A172 (cell line): ENCODE measurements around the gene TCF12. TPM values are rescaled to one million over a fixed set of nuclear protein-coding genes. Genes with fewer than 3 reads are reported as not detected.

Source experiments
- DNase-seq: peaks from one replicate; pipeline ENCODE4 v3.0.0-alpha.2; 2015; ENCODE audit warnings: low spot score
- total RNA-seq: library from RNA; depleted of rRNA; stranded (reverse); fragments of >200 nt; shearing (Covaris generic); gene quantifications from 2 replicates; pipeline ENCODE4 v1.2.3, GENCODE V29; 2014

Gene TCF12
- total RNA-seq, 1 experiment from 2014 or later = 133 TPM

DNA sequence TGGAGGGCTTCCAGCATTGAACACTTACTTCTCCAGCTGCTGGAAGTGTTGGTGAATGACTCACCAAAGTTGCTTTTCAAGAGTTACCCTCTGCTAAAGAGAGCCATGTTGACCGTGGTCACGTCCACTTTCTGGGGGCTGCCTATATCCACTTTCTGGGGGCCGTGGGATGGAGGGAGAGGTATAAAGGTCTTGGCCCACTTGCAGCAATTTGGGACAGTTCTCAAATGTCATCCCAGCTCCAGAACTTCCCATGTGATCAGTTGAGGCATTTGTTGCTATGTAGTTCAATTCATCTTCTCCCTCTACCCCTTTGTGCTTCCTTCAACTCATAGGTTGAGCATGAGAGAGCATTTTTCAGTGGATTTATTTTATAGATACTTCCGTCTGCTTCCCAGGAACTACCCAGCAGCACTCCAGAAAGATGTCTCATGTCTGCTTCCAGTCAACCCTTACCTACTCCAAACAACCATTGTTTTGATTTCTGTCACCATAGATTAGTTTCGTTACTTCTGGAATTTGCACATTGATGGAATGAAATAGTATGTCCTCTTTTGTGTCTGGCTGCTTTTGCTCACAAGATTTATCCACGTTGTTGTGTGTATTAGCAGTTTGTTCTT is 130.6 kb downstream of the TCF12 start:
- DNase-seq = no peak

DNA sequence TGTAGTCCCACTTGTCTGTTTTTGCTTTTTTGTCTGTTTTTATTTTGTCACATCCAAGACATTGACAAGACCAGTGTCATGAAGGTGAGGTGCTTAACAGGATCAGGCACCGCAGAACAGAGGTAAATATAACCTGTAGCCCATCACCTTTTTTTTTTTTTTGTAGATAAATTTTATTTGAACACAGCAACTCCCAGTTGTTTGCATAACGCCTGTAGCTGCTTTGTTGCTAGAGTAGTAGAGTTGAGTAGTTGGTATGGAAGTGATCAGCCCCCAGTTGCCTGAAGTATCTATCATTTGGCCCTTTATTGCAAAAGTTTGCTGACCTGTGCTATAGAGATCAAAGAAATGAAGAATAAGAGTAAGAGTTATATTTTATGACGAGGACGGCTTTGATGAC is 135.0 kb downstream of the TCF12 start:
- DNase-seq = no peak

DNA sequence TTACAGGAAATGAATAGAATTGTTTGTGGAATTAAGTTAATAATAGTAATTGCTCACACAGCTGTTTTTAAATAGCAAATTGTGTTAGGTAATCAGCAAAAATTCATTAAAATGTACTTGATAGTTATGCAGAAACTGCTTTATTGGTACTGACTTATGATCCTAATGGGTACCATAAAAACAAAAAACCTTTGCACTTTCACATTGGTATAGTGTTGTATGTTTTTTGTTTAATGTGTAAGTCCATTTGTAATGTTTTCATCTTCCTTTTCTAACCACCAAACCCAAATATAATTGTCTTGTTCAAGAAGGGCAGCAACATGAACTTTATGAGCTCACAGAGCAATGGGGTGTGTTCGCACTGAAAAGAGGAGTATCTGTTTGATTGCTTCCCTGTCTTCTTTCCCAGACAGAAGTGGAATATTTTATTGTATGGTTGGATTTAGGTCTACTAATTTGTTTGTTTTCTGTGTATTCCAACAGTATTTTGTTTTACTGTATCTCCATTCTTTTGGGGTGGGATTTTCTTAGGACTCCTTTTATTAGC is 135.8 kb downstream of the TCF12 start:
- no peak for DNase-seq

DNA sequence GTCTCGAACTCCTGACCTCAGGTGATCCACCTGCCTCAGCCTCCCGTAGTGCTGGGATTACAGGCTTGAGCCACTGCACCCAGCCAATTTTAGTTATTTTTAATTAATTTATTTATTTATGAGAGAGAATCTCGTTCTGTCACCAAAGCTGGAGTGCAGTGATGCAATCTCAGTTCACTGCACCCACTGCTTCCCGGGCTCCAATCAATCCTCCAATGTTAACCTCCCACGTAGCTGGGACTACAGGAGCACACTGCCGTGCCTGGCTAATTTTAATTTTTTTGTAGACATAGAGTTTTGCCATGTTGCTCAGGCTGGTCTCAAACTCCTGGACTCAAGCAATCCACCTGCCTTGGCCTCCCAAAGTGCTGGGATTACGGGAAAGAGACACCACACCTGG is 137.9 kb downstream of the TCF12 start:
- DNase-seq = no peak

DNA sequence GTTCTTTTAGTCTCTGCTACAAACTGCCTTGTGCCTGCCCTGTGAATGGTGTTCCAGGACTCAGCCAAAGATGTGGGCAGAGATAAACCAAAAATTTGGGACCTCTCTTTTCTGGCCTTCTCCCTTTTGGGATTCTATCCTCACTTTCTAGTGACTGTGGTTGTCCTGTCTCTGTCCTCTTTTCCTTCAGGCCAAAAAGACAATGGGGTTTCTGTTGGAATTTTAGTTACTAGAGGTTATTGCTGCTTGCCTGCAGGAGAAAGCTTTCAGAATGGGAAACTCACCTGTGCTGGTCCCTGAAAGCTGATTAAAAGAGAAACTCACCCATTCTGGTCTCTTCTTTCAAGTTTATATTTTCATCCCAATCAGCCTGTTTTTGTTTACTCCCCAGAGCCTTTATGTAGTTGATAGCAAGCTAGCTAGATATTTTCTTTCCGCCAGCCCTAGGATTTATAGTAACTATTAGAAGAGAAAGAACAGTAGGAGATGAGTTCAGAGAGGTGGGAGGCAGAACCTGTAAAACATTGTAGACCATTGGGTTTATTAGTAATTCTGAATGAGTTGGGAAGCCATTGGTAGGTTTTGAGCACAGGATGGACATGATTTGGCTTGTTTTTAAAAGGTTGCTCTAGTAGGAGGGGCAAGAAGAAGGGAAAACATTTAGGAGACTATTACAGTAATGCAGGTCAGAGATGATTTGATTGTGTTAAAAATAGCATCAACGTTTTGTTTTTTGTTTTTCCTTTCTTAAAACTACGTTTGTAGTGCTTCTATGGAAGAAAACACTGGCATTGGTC is 138.9 kb downstream of the TCF12 start:
- no peak for DNase-seq

DNA sequence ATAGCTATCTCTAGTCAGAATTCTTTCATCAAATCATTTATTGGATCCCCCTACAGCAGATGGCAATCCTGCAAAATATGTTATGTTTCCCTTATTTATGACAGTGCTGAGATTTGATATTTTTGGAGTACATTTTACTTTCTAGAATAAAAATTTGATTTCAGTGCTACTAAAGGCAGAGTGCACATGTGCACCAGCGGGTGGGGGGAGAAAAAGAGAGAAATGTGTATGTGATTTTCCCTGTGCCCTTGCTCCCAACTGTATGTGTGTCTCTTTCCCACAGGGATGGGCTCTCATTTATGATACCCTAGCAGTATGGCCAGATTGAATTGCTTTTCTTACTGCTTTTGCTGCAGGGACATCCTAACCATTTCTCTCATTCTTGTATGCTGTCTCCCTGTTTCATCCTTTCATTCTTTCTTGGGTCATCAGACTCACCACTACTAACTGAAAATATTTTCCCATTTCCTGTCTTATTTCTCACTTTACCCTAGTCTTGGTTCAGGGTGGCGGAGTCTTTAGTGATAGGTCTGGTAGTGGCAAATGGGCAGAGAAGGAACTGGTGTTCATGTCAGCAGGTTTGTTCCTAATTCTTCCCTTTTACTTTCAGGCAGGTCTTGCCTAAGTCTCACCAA is 140.7 kb downstream of the TCF12 start:
- no peak for DNase-seq

DNA sequence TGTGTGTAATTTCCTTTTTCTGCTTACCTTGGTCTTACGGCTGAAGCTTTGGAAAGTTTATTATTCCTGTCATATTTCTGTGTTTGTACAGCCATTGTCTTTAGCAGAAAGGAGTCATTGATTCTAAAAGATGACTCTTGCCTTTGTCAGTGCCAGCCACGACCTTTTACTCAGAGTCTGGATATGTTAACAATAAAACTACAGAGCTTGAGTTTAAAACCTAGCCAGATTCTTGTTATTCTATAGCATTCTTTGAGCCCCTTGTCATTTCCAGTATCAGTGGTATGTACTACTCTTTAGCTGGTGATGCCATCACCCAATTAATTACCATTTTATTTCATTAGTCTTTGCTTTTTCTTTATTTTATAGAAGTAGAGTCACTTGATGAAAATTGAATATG is 142.4 kb downstream of the TCF12 start:
- DNase-seq = peak; percentile 75

DNA sequence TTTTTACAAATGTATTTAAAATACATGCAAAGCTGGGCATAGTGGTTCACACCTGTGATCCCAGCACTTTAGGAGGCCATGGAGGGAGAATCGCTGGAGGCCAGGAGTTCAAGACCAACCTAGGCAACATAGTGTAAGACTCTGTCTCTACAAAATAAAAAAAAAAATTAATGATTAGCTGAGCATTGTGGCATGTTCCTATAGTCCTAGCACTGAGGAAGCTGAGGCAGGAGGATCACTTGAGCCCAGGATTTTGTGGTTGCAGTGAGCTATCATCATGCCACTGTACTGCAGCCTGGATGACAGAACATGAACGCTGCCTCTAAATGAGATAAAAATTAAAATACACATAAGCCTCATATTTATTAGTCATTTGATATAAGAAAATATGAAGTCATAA is 142.8 kb downstream of the TCF12 start:
- no peak for DNase-seq

DNA sequence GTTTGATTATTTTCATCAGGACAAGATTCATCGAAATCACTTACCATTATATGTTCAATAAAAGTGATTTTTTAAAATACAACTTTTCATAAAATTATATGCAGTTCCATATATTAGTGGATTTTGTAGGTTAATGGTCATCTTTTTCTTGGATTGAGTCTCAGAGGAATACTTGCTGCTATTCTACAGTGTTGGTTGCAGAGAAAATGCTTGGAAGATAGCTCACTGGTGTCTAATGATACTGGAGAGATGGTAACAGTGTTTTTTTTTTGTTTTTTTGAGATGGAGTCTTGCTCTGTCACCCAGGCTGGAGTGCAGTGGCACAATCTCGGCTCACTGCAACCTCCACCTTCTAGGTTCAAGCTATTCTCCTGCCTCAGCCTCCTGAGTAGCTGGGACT is 143.3 kb downstream of the TCF12 start:
- no peak for DNase-seq

DNA sequence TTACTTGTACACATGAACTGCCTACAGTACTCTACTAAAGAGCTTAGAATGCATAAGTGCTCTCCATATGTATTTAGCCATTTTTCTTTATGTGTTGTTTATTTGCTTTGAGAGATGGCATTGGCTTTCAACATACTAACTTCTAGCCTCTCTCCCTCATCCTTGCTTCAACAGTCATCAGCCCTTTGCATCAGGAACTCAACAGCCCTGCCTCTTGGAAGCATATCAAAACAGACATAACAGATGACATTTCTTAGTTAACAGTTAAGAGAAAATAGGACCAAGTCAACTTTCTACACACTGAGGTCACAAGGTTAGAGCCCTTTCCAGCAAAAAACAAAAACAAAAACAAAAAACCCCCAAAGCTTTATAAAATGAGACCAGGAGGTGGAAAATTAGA is 145.6 kb downstream of the TCF12 start:
- no peak for DNase-seq

DNA sequence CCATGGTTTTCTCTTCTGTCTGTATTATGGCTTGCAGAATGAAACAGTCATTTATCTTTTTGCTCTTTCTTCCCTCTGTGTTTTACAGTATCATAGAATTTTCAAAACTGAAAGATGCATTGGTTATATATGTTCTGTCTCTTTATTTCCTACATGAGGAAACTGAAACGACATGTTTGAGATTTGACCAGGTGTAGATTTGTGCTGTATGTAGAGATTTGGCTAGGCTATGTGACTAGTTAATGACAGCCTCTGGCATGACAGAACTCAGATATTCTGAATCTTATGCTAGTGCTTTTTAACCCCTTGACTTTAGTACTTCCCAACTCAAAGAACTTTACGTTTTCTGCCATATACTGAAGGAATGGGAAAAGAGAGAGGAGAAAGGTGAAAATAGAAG is 151.0 kb downstream of the TCF12 start:
- no peak for DNase-seq

DNA sequence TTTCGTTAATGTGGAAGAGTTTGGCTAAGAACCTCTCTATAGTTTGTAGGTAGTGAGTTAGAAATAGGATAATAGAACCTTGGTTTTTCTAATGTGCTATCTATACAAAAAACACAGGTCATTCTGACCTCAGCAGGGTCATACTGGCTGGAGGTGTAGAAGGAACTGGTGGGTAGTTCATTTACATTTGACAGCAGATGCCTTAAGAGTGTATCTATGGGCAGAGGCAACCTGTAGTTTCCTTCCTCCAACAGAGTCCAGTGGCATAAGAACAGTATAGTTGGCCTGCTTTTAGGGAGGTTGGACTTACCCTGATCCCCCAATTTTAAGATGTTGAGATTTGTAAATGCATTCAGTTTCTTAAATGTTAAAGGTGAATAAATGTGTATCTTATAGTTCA is 152.2 kb downstream of the TCF12 start:
- DNase-seq = no peak

DNA sequence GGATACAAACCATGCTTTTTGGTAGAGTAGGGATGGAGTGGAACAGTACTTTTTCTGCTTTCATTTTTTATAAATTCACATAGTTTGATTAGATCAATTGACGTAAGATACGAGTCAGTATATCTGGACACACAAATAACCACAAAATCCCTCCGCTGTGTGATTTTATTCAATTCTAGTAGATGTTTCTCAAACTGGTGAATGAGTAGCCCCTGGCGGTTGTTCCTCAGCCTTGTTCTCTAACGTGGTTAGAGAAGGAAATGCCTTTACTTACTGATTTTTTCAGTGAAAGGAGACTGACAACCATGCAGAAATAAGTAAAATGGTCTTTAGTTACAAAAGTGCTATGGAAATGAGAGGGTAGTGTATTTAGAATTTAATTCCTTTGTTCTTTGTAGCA is 161.0 kb downstream of the TCF12 start:
- DNase-seq = no peak

DNA sequence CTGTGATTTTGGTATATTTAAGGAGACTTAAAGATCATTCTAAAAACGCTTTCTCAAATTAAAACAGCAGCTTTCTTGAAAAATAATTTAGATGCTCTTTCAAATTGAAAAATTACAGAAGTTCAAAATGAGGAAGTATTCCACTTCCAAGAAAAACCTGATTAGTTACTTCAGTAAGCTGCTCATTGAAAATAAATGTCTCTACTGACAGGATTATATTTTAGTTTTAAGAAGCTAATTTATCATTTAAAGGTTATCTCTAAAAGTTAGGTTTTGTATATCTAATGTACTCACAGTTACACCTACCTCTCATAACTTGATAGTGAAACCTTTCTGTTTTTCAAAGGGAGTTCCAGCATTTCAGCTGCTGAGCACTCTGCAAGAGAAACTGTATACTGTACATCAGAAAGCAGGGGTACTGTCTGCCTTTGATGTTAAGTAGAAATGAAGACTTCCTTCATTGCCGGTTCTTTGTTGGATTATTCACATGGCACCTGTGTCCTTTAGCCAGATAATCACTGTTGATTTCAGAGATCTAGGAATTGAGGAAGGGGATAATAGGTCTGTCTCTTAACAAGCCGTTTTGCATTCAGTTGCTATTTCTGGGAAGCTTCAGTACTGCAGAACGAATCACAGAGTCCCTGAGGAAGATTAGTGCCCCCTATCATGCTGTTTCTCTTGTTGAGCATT is 161.6 kb downstream of the TCF12 start:
- DNase-seq = no peak

DNA sequence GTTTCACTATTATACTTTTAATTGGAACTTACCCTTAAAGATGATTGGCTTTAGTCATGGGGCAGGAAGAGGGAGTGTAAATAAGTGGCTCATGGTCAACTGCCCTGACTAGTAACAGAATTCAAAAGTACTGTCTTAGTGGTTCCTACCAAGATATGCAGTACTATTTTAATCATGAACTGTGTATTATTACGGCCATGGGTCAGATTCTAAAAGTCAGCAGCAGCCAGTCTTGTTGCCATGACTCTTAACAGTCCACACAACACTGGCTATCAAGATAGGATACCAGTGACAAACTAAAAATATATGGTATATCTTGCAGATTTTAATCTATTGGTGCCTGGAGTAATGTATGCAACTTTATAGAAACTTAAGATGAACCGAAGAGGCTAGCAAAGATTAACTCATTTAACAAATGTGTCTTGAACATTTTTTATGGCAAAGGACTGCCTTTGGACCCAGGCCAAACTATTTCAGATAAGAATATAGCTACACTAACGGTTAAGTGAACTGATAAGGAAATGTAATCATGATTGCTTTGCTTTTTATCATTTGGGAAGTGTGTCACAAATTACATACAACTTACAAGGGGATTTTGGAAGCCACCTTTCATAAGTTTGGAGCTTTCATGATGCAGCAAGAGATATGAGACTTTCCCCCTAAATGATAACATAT is 163.7 kb downstream of the TCF12 start:
- DNase-seq = peak; percentile 21

DNA sequence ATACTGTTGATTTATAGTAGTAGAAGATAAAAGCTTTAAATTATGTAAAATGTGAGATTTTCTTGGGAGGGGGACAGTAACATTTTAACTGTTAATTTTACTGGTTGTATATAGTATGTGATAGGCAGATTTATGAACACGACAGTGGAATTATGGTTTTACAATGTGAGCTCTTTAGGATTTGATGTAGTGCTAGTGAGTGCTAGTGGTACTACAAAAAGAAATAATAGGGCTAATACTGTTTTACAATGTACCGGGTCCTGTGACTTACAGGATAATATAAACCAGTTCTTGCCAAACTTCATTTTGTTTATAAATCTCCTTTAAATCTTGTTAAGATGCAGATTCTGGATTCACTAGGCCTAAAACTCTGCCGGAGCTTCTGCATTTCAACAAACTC is 165.7 kb downstream of the TCF12 start:
- DNase-seq = no peak

DNA sequence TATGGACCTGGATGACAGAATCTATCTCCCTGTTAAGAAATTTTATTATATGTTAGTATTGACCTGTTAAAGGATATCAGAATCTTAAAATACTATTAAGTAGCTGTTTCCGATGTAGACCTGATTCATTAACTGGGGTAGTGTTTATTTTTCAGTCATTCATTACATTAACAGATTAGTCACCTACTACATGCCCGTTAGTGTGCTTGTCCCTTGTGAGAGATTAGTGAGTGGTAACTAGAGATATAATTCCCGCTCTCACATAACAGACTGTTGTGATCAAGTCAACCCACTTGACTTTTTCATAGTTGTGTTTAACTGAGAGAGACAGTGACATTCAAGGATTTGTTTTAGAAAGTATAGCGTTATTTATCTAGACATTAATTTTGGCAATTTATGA is 166.8 kb downstream of the TCF12 start:
- no peak for DNase-seq

DNA sequence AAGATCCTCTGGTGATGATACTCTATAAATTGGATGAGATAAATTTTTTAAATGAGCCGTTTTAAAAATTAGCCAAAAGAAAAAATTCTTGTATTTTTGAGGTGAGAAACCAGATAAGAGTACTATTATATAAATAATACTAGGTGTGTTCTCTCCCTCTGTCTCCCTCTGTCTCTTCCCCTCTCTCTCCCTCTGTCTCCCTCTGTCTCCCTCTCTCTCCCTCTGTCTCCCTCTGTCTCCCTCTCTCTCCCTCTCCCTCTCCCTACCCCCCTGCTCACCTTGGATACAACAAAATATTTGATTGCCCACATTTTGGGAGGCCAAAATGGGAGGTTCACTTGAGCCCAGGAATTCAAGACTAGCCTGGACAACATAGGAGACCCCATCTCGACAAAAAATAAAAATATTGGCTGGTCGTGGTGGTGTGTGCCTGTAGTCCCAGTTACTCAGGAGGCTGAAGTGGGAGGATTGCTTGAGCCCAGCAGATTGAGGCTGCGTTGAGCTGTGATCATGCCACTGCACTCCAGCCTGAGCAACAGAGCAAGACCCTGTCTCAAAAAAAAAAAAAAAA is 168.5 kb downstream of the TCF12 start:
- DNase-seq = no peak

DNA sequence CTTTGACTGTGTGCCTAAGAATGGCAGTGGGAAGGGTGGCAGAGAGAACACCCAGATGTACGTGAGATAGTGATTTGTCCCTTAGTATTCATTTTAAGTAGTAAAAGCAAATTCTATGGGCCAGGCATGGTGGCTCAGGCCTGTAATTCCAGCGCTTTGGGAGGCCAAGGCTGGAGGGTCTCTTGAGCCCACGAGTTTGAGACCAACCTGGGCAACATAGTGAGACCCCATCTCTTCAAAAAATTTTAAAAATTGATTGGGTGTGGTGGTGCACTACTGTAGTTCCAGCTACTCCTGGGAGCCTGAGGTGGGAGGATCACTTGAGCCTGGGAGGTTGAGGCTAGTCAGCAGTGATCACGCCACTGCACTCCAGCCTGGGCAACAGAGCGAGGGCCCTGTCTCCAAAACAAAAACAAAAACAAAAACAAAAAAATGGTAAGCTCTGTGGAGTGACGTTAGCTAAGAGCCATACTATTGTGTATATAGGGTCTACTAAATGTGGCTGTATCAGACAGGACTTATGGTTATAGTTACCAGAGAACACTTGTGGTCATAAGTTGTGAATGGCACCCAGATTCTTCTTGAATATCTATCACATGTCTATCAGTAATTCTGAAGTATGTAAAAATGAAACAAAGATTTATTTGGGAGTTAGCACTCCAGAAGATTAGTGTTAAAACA is 171.5 kb downstream of the TCF12 start:
- DNase-seq = no peak

DNA sequence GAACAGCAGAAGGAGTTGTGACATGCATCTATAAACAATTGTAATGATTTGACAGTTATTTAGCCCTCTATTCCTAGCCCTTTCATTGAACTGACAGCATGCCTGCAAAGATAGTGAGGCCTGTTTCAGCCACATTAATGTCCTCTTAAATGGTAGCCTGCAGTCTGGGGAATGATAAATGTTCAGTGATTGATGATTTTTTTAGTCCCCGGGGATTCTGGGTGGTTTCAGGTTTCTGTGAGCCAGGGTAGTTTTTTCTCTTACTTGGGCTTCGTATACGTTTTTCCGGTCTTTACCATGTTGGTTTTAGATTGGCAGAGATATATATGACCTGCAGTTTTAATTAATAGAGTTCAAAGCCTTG is 172.0 kb downstream of the TCF12 start:
- no peak for DNase-seq

DNA sequence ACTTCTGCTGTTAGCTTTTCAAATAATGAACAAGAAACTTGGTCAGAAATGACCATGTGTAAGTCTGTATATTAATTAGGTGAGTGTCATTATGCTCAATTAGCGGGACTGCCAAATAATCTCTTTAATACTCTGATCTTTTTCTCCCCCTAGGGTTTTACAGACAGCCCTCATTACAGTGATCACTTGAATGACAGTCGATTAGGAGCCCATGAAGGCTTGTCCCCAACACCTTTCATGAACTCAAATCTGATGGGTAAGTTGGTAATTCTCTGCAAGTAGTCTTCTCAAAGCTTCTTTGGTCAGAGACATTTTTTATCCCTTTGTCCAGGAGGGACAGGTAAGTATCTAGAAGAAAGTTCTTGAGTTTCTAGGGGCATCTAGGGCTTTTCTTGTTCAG is 173.2 kb downstream of the TCF12 start:
- no peak for DNase-seq
